ENCODE measurements around the gene NCF1. TPM values are rescaled to one million over a fixed set of nuclear protein-coding genes. Genes with fewer than 3 reads are reported as not detected.
A peak's percentile ranks its signal among the peaks of the same experiment; 100 is the strongest.
"Not testable (repeated sequence)": the region's sequence is repeated elsewhere in the genome, so short reads cannot be mapped to it uniquely, and the experiment has no call there.

NCF1 gene
- total and polyA plus RNA-seq, 2 experiments from 2014 or later: 0.42 TPM; not detected in 1

- not testable (repeated sequence) for H3K27me3 ChIP-seq; H3K9me3 ChIP-seq (ENCODE audit: low read depth); H4K20me1 ChIP-seq (ENCODE audit: insufficient read depth, poor library complexity, severe bottlenecking); H3K4me3 ChIP-seq; H3K4me2 ChIP-seq; H2AFZ ChIP-seq; H3K9me2 ChIP-seq (replicated peaks; ENCODE audit: insufficient read depth); H3K79me2 ChIP-seq; H3K27ac ChIP-seq; H3K4me1 ChIP-seq (ENCODE audit: insufficient read depth); H3K36me3 ChIP-seq (replicated peaks; ENCODE audit: insufficient read depth, low read depth)
- DNase-seq (ENCODE audit: low spot score): peak; percentile 2
- 93% methylated on average over 6 of the region's 6 CpGs for WGBS (ENCODE audit: low lambda C conversion rate, missing lambda C conversion rate)
These were observed 1.7 kb upstream of the NCF1 start for GRCh38 chr7:74772093-74772492.

GRCh38 chr7:74775111-74775510, 1.3 kb downstream of the NCF1 start:
- H3K9me2 ChIP-seq (replicated peaks; ENCODE audit: insufficient read depth); H2AFZ ChIP-seq; H3K36me3 ChIP-seq (replicated peaks; ENCODE audit: insufficient read depth, low read depth); H4K20me1 ChIP-seq (ENCODE audit: insufficient read depth, poor library complexity, severe bottlenecking); H3K79me2 ChIP-seq; H3K9me3 ChIP-seq (ENCODE audit: low read depth); H3K4me3 ChIP-seq; H3K4me2 ChIP-seq; H3K27ac ChIP-seq; H3K27me3 ChIP-seq; H3K4me1 ChIP-seq (ENCODE audit: insufficient read depth); DNase-seq (ENCODE audit: low spot score): not testable (repeated sequence)
- no CpG with 5 or more reads among the region's 6 CpGs for WGBS (ENCODE audit: low lambda C conversion rate, missing lambda C conversion rate)

GRCh38 chr7:74779053-74779452, 5.2 kb downstream of the NCF1 start:
- not testable (repeated sequence) for H3K79me2 ChIP-seq
- WGBS (ENCODE audit: low lambda C conversion rate, missing lambda C conversion rate): 91% methylated on average over 11 of the region's 17 CpGs

GRCh38 chr7:74781746-74782145, 7.9 kb downstream of the NCF1 start:
- H3K4me1 ChIP-seq (ENCODE audit: insufficient read depth); H3K27ac ChIP-seq; H3K9me3 ChIP-seq (ENCODE audit: low read depth); H4K20me1 ChIP-seq (ENCODE audit: insufficient read depth, poor library complexity, severe bottlenecking); H2AFZ ChIP-seq; H3K27me3 ChIP-seq; H3K9me2 ChIP-seq (replicated peaks; ENCODE audit: insufficient read depth); H3K36me3 ChIP-seq (replicated peaks; ENCODE audit: insufficient read depth, low read depth); H3K79me2 ChIP-seq; H3K4me2 ChIP-seq; DNase-seq (ENCODE audit: low spot score); H3K4me3 ChIP-seq: not testable (repeated sequence)
- 92% methylated on average over 4 of the region's 6 CpGs for WGBS (ENCODE audit: low lambda C conversion rate, missing lambda C conversion rate)

More at GRCh38 chr7:74779053-74779452, 5.2 kb downstream of the NCF1 start:
- H3K4me1 ChIP-seq (ENCODE audit: insufficient read depth); H3K4me3 ChIP-seq; H3K36me3 ChIP-seq (replicated peaks; ENCODE audit: insufficient read depth, low read depth); H3K4me2 ChIP-seq; H4K20me1 ChIP-seq (ENCODE audit: insufficient read depth, poor library complexity, severe bottlenecking); H3K27ac ChIP-seq; H2AFZ ChIP-seq; H3K9me3 ChIP-seq (ENCODE audit: low read depth); H3K9me2 ChIP-seq (replicated peaks; ENCODE audit: insufficient read depth); H3K27me3 ChIP-seq; DNase-seq (ENCODE audit: low spot score): not testable (repeated sequence)

- H3K4me2 ChIP-seq; H3K27ac ChIP-seq; H3K4me3 ChIP-seq; H3K36me3 ChIP-seq (replicated peaks; ENCODE audit: insufficient read depth, low read depth); H3K4me1 ChIP-seq (ENCODE audit: insufficient read depth); H3K9me2 ChIP-seq (replicated peaks; ENCODE audit: insufficient read depth); H2AFZ ChIP-seq; H4K20me1 ChIP-seq (ENCODE audit: insufficient read depth, poor library complexity, severe bottlenecking); H3K79me2 ChIP-seq; DNase-seq (ENCODE audit: low spot score); H3K27me3 ChIP-seq; H3K9me3 ChIP-seq (ENCODE audit: low read depth): not testable (repeated sequence)
- 87% methylated on average over 2 of the region's 5 CpGs for WGBS (ENCODE audit: low lambda C conversion rate, missing lambda C conversion rate)
These were observed 9.8 kb downstream of the NCF1 start for GRCh38 chr7:74783595-74783994.

GRCh38 chr7:74788369-74789150, 14.7 kb downstream of the NCF1 start:
- H3K4me1 ChIP-seq (ENCODE audit: insufficient read depth); H3K36me3 ChIP-seq (replicated peaks; ENCODE audit: insufficient read depth, low read depth); H4K20me1 ChIP-seq (ENCODE audit: insufficient read depth, poor library complexity, severe bottlenecking); H2AFZ ChIP-seq; H3K9me3 ChIP-seq (ENCODE audit: low read depth); H3K4me3 ChIP-seq; H3K27me3 ChIP-seq; H3K27ac ChIP-seq; H3K79me2 ChIP-seq; H3K9me2 ChIP-seq (replicated peaks; ENCODE audit: insufficient read depth): not testable (repeated sequence)
- peak; percentile 93 for DNase-seq (ENCODE audit: low spot score)
- no CpG with 5 or more reads among the region's 82 CpGs for WGBS (ENCODE audit: low lambda C conversion rate, missing lambda C conversion rate)
- H3K4me2 ChIP-seq: peak overlapping the region; percentile 67

GRCh38 chr7:74789200-74789736, 15.5 kb downstream of the NCF1 start:
- H3K4me1 ChIP-seq (ENCODE audit: insufficient read depth); H3K79me2 ChIP-seq; H3K27ac ChIP-seq; H3K27me3 ChIP-seq; H3K36me3 ChIP-seq (replicated peaks; ENCODE audit: insufficient read depth, low read depth); H3K9me2 ChIP-seq (replicated peaks; ENCODE audit: insufficient read depth); H3K4me2 ChIP-seq; H3K4me3 ChIP-seq; H2AFZ ChIP-seq; H3K9me3 ChIP-seq (ENCODE audit: low read depth); H4K20me1 ChIP-seq (ENCODE audit: insufficient read depth, poor library complexity, severe bottlenecking); DNase-seq (ENCODE audit: low spot score): not testable (repeated sequence)
- 34% methylated on average over 4 of the region's 24 CpGs for WGBS (ENCODE audit: low lambda C conversion rate, missing lambda C conversion rate)

- not testable (repeated sequence) for H3K9me3 ChIP-seq (ENCODE audit: low read depth)
These were observed 24.2 kb downstream of the NCF1 start for GRCh38 chr7:74797848-74798622.

More at GRCh38 chr7:74797848-74798622, 24.2 kb downstream of the NCF1 start:
- not testable (repeated sequence) for H3K27me3 ChIP-seq; H4K20me1 ChIP-seq (ENCODE audit: insufficient read depth, poor library complexity, severe bottlenecking); H3K4me2 ChIP-seq; H3K4me1 ChIP-seq (ENCODE audit: insufficient read depth); H3K4me3 ChIP-seq; H3K79me2 ChIP-seq; H3K36me3 ChIP-seq (replicated peaks; ENCODE audit: insufficient read depth, low read depth); H3K9me2 ChIP-seq (replicated peaks; ENCODE audit: insufficient read depth); DNase-seq (ENCODE audit: low spot score); H2AFZ ChIP-seq; H3K27ac ChIP-seq
- WGBS (ENCODE audit: low lambda C conversion rate, missing lambda C conversion rate): 98% methylated on average over 8 of the region's 27 CpGs
